Stimulated activated CD8-positive, alpha-beta memory T cell treated with anti-CD3 and anti-CD28 coated beads, Interleukin-7, amount 100 ng/mL, for 4 hours (primary cell): ENCODE results near the gene UPP2.

ENCODE experiments used
- DNase-seq, 2 donors: peaks; one replicate each; pipeline ENCODE4 v3.0.0-alpha.2; 2020; ENCODE audit warnings: low read depth in 2 of 2

The UPP2 gene

DNA sequence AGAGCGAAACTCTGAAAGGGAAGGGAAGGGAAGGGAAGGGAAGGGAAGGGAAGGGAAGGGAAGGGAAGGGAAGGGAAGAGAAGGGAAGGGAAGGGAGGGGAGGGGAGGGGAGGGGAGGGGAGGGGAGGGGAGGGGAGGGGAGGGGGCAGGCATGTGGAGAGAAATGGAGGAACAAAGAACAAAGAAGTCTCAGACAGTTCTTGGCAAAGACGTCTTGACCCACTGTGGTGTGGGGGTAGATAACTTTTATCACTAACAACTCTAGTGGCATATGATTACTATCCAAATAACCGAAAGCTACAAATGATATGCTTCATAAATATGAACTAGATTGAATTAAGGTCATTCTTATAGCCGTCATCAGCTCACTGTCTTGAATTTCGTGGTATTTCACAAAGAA lies 3.2 kb downstream of the UPP2 start:
- no peak for DNase-seq

GRCh38 chr2:158112992-158113391 lies 11.3 kb downstream of the UPP2 start:
- DNase-seq, result no peak

GRCh38 chr2:158113741-158114295 lies 12.1 kb downstream of the UPP2 start:
- DNase-seq, result no peak

DNA sequence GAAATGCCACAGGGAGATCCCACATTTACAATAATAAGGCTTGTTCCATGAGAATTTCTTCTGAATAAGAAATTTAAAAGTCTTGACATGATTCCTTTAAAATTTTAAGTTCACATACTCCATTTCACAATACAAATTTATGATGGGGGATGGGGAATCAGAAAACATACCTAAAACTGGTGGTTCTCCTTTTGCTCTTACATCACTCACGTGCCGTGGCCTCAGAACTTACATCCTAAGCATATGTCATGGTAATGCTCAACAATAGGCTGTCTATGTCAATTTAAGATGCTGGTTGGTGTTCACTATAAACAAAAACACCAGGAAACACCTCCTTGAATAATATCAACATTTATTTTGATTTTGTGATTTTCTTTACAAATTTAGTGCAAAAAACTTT lies 12.8 kb downstream of the UPP2 start:
- DNase-seq, result no peak

DNA sequence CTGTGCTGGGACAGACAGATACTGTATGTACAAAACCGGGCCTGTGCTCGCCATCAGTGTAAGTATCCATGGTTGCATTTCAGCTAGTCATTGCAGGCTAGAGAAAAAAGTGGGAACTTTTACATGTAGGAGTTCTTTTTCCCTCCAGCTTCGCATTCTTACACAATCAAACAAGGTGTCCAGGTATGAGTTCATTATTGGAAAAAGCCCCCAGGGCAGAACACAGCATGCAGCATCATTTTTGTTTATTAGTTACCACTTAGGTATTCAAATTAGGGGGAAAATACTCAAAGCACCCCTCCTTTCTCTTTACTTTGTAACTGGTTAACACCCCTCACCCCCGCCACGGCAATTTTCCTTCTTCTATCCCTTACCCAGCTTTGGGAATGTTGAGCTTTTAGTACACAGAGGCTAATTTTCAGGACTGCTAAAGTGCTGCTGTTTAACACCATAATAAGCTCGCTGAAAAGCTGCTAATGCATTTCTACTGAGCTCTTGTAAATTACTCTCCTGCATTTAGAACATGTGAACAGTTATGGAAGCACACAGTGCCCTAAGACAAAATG lies 13.6 kb downstream of the UPP2 start:
- DNase-seq, result no peak

DNA sequence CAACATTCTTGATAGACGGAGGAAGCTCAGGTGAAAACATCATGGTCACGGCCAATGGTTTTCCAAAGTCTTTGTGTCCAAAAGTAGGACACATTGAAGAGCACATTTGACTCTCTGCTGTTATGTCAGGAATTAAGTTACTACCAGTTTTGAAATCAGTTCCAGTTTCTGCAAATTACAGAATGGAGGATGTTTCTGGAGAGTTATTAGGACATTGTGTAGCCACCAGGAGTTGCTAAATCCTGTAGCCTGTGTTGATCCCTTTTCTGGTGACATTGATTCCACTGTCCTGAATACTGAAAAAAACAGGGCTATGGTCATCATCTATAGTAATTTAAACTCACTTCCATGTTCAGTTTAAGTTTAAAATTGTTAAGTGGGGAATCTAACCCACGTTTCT lies 15.3 kb downstream of the UPP2 start:
- DNase-seq, result no peak

DNA sequence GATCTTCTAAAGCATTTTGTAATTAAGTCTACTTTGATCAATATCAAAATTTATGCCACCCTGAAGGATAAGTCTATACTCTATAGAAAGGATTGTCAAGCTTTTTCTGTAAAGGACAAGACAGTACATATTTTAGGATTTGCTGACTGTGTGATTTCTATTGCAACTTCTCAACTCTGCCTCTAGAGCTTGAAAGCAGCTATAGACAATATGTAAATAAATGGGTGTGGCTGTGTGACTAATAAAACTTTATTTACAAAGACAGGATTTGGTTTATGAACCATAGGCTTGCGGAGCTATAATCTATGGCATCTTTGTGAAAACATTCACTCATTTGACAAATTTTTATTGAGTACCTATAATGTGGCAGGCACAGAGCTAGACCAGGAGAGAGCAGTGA lies 18.4 kb downstream of the UPP2 start:
- DNase-seq, result no peak

DNA sequence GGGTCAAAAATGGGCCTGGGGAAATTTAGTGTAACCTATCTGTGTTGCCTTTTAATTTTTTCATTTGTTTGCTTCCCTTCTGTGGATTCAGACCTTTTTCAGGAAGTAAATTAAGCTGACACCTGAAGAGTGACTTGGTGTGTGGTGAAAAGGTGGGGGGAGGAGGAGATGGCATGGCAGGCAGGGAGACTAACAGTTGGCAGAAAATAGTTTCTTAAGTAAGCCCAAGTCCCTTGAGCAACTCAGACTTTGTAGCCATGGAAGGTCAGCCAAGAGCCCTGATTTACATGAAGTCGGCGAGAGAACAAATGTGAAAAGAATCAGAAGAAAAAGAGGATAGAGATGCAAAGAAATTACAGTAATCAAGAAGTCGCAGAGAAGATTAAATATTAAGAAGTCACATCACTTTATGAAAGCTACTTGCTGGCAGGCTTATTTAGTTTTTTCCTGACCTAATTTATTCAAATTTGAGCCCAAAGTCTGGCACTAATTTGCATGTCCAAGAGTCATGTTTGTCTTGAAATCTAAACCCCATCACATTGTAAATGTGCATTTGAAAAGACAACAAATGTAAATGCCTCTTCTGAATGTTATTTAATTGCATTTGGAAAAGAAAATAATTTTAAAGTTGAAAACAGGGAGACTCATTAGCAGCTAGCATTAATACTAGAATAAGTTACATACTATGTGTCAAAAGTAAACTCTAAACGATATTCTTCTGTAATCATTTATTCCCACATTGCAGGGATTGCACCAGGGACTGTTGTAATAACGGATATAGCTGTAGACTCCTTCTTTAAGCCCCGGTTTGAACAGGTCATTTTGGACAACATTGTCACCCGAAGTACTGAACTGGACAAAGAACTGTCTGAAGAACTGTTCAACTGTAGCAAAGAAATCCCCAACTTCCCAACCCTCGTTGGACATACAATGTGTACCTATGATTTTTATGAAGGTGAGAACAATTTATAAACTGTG lies 19.3 kb downstream of the UPP2 start:
- no peak for DNase-seq

DNA sequence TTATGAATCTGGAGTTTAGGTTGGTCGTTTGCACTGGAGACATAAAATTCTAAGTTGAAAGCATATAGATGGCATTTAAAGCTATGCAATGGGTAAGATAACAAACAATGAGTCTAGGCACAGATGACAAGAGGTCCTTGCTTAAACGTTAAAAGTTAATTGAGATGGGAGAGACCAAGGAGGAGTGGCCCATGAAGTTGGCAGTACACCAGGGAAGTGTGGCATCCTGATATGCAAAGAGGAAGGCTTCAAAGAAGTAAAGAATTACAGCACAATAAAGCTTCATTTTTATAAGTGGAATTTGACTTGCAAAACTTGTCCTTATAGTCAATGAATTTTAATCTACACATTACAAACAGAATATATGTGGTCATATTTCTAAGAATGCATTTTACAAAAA lies 23.2 kb downstream of the UPP2 start:
- DNase-seq, result no peak

DNA sequence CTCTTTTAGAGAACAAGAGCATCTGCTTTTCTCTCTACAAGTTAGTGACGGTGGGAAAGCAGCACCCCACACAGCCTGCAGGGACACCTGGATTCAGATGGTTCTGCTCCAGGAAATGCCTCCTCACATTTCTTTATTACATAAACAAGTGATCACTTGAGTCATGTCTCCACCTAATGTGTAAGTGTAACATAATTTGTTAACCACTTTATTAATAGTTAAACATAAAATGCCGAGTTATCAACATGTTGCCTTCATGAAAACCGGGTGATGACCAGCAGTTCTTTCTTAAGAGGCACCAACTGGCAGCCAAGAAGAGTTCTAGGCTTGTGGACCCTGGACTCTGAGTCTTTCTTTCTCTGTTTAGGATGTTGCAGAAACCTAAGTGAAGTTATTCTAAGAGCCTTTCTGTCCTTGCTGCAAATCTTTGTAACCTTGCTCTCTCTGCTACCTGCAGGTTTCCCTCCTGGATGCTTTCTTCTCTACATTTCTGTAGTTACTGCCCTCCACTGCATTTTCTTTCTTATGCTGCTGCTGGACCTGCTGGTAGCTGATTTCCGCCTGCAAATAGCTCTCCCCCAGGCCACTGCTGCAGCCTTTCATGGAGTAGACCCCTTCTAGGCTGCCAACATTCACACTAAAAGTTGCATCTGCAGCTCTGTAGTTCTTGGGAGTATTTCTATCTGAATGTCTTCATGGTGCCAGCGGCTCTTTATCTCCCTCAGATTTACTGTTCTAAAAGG lies 24.3 kb downstream of the UPP2 start:
- no peak for DNase-seq

GRCh38 chr2:158127380-158127804 lies 25.7 kb downstream of the UPP2 start:
- no peak for DNase-seq

- DNase-seq, result no peak
Observed at GRCh38 chr2:158128168-158128973, 26.7 kb downstream of the UPP2 start.

- no peak for DNase-seq
Observed at GRCh38 chr2:158129037-158129436, 27.4 kb downstream of the UPP2 start.

DNA sequence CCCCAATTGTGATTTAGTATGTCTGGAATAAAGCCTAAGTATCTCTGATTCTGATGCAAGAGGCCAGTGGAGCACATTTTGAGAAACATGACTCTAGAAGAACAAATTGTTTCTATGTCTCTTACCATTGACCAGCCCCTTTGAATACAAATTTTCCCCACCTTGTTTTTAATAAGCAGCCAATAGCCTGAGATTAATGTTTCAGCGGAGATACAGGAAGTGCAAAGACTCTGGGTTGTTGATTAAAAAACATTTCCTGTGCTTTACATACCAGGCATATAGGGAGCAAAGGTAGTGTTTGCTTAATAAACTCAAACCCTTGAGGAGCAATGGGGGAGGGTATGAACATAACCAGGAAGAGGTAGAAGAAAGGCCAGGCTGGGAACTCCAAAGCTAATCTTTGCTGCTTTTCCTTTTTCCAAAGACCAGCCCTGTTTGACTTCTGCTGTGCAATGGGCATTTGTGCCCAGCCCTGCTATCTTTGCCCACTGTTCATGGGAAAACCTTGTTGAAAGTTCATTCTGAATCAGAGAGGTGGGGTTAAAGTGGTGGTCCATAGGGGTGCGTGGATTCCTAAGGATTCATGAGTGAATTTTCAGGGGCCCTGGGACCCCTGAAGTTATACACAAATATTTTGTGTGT lies 29.3 kb downstream of the UPP2 start:
- DNase-seq, result no peak

DNA sequence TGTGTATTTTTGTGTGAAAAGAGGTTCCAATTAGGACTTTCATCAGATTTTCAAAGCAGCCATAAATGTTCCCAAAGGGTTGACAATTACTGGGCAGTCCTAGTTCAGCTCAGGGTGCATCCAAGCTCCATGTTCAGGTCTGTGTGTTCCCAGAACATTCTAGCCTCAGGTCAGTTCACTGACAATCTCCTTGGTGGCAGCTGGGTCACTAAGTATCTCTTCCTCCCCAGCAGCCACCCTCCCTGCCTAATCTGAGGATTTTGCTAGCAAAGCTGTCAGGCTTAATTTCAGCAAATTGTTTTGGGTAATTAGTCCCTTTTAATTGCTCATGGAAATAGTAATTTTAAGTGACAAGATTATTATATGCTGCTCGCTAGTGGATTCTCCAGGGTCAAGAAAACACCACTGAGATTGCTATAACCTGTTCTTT lies 29.8 kb downstream of the UPP2 start:
- DNase-seq, result no peak

- DNase-seq, result no peak
Observed at GRCh38 chr2:158131919-158132566, 30.4 kb downstream of the UPP2 start.

GRCh38 chr2:158134055-158134454 lies 32.4 kb downstream of the UPP2 start:
- DNase-seq, result no peak

- DNase-seq, result no peak
Observed at GRCh38 chr2:158134655-158135054, 33.0 kb downstream of the UPP2 start.

DNA sequence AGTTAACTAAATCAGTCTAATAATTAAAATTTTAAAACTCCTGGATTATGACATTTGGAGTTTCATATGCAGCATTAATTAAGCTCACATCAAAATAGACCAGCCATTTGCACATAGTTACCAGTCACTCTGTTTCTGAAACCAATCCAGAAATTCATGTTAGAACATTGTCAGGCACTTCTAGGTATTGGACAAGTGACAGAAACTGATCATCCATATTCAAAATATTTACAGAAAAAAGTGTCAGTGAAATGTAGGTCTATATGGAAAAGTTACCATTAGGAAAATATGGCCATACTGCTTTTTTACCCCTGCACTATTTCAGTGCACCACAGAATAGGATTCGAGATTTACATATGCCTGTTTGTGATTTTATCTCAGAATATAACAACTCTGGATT lies 33.4 kb downstream of the UPP2 start:
- no peak for DNase-seq

DNA sequence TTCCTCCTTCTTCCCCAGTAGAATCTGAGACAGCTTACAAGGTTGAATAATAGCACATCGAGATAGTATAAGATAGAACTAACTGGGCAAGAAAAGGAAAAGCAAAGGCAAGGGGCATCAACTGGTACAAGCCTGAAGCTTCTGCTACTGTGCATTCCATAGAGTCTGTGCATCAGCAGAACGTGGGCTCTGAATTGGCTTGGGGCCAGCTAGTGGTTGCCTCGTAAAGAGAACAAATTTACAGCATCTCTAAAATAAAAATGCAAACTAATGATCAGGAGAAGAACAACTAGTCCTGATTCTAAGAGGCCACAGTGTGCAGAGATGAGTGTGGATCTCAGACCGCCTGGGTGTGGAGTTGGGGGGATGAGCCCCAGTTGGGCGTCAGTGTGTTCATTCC lies 36.6 kb downstream of the UPP2 start:
- DNase-seq, result no peak
